Retinal pigment epithelial cell (primary cell): ENCODE data around the gene TRIM62.
"Not testable (repeated sequence)": the region's sequence is repeated elsewhere in the genome, so short reads cannot be mapped to it uniquely, and the experiment has no call there.

ENCODE experiments used
- DNase-seq: peaks from one replicate; pipeline ENCODE4 v3.0.0-alpha.2; 2010; ENCODE audit warnings: low read depth
- H3K4me3 ChIP-seq: 2 replicates; pipeline ENCODE4 v1.5.1; 2011; ENCODE audit warnings: mild to moderate bottlenecking, low read length, control low read depth, moderate library complexity
- TF ChIP-seq, protein P1 (sequence below): conservative IDR thresholded peaks from 2 replicates; pipeline ENCODE4 v1.5.1; 2011; ENCODE audit warnings: low read depth, low read length, control low read depth, inconsistent platforms

The TRIM62 gene

DNA sequence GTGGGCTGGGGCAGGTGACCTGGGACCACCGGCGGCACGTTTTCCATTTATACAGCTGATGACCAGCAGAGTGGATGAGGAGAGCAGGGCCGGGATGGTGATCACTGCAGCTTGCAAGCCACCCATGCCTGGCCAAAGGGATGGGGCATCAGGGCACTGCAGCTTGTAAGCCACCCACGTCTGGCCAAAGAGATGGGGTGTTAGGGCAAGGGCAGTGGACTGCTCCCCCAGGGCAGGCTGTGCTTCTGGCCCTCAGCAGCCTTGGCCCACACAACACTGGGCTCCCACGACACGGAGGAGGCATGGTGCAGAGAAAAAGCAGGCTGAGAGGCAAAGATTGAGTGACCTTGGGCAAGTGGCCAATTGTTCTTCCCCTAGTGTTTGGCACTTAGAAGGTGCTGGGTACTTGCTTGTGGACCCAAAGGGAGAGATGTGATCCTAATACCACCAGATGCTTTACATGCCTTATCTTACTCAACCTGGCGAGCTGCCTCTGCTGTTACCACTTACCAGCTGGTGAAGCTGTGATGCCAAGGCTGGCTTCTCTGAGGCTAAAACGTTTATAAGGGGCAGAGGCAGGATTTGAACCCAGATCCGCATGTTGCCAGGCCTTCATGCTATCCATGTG lies 48.3 kb downstream of the TRIM62 start:
- DNase-seq: no peak
- TF ChIP-seq, protein P1, sequence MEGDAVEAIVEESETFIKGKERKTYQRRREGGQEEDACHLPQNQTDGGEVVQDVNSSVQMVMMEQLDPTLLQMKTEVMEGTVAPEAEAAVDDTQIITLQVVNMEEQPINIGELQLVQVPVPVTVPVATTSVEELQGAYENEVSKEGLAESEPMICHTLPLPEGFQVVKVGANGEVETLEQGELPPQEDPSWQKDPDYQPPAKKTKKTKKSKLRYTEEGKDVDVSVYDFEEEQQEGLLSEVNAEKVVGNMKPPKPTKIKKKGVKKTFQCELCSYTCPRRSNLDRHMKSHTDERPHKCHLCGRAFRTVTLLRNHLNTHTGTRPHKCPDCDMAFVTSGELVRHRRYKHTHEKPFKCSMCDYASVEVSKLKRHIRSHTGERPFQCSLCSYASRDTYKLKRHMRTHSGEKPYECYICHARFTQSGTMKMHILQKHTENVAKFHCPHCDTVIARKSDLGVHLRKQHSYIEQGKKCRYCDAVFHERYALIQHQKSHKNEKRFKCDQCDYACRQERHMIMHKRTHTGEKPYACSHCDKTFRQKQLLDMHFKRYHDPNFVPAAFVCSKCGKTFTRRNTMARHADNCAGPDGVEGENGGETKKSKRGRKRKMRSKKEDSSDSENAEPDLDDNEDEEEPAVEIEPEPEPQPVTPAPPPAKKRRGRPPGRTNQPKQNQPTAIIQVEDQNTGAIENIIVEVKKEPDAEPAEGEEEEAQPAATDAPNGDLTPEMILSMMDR: no peak

DNA sequence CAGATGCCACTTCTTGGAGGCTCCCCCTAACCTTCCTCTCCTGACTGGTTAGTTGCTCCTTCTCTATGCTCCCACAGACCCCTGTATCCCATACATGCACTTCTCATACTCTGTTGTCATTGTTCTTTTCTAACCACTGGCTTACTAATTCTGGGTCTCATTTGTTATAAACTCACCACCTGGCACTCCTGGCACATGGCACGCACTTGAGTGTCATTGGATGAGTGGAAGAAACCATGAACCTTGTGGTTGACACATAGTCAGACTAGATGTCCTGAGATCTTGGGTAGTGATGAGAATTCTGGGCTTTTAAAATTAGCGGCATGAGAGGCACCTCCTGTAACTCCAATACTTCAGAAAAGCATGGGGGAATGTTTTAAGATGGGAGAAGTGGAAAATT lies 49.3 kb downstream of the TRIM62 start:
- no peak for DNase-seq
- TF ChIP-seq, protein P1: no peak
- H3K4me3 ChIP-seq: no peak overlapping the region

More for the DNA sequence above, 48.3 kb downstream of the TRIM62 start:
- H3K4me3 ChIP-seq: no peak overlapping the region

DNA sequence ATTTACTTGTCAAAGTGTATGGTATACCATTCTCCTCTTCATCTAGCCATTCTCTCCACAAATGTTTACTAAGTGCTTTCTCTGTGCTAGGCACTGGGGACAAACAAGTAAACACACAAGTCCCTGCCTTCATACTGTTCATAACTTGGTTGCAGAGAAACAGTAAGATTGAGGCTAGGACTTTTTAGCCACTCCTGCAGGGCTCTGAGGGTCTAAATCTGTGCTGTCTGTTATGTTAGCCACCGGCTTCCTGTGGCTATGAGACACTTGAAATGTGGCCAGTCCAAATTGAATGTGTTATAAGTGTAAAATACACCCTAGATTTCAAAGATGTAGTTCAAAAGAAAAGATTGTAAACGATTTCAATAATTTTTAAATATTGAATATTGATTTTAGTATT lies 50.7 kb downstream of the TRIM62 start:
- TF ChIP-seq, protein P1: no peak
- no peak overlapping the region for H3K4me3 ChIP-seq
- no peak for DNase-seq

DNA sequence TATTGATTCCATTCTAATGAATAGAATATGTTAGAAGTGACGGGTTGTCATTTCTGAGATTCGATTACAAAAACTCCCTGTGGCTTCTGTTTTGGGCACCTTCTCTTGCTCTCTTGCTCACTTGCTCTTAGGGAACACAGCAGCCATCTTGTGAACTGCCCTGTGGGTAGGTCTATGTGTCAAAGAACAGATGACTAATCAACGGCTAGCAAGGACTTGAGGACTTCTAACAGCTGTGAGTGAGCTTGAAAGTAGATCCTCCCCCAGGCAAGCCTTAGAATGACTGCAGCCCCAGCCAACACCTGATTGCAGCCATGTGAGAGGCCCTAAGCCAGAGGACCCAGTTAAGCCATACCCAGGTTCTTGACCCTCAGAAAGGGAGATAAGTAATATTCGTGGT lies 51.5 kb downstream of the TRIM62 start:
- TF ChIP-seq, protein P1: no peak

DNA sequence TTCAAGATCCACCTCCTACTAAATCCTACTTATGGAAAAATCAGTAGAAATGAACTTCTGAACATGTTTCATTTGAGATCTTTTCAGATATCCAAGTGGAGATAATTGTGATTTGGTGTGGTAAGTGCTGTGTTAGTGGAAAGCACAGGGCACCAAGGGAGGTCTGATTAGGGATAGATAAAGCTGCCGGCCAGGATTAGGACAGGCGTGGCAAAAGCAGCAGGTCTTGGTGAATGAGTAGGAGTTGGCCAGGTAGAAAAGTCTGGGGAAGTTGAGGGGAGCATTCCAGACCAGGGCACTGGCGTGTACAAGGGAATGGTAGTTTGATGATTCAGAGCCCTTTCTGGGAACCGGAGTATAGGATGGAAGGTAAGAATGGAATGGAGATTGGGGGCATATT lies 53.1 kb downstream of the TRIM62 start:
- no peak overlapping the region for H3K4me3 ChIP-seq
- DNase-seq: no peak
- TF ChIP-seq, protein P1: no peak

More for the DNA sequence above, 51.5 kb downstream of the TRIM62 start:
- DNase-seq: no peak
- H3K4me3 ChIP-seq: no peak overlapping the region

DNA sequence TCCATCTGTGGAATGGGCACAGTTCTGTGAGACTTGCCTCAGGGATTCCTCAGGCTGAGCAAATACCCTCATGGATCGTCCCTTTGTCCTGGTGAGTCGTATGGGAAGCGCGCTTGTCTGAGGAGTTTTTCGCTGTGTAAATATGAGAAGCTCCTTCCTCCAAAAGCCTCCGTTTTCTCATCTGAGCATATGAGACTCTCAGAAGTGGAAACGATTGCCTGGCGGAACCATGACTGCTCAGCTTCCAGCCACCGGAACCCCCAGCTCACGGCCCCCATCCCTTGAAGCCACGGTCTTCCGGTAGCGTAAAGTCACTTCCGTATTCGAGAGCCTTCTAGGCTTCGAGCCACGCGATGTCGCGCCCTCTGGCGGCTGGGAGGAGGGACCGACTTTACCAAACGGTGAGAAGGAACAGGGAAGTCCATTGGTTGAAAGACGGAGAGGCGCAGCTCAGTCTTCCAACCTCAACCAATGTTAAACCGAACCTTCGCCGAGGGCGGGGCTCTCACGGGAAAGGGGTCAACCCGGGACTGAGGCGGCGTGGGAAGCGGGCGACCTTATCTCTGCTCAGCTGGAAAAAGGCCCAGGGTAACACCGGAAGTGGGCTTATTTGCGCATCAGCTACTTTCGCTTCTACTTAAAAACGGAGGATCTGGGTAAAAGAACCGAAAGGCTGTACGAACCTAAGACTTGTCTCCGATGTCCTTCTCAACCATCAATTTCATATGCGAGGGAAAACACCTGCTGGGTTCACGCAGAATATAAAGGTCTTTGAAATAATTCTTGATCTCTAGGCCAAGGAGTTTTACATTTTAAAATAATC lies 54.6 kb downstream of the TRIM62 start:
- peak; percentile 96 for DNase-seq
- H3K4me3 ChIP-seq: peak overlapping the region; percentile 99
- TF ChIP-seq, protein P1: peak; percentile 98

DNA sequence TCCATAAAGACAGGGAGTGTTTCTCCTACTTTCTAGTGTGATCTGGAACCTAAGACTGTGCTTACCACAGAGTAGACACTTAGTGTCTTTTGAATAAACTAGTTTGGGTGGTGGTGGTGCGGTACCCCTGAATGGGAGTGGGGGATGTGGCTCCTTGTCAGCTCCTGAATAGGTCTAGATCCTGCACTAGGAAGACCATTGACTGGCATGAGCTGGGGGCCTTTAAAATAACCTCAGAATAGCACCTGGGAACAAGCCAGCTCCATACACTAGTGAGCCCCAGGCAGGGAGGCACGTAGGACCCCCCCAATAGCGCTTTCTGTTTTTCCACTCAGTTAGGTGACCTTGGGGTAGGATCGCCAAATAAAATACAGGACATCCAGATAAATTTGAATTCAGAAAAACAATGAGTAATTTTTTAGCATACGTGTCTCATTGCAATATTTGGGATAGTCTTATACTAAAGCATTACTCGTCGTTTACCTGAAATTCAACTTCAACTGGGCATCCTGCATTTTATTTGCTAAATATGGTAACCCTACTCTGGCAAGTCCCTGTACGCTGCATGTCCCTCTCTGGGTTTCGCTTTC lies 55.3 kb downstream of the TRIM62 start:
- TF ChIP-seq, protein P1: no peak
- no peak for DNase-seq
- peak overlapping the region; percentile 99 for H3K4me3 ChIP-seq

DNA sequence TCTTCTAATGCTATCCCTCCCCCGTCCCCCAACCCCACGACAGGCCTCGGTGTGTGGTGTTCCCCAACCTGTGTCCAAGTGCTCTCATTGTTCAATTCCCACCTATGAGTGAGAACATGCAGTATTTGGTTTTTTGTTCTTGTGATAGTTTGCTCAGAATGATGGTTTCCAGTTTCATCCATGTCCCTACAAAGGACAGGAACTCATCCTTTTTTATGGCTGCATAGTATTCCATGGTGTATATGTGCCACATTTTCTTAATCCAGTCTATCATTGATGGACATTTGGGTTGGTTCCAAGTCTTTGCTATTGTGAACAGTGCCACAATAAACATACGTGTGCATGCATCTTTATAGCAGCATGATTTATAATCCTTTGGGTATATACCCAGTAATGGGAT lies 57.2 kb downstream of the TRIM62 start:
- not testable (repeated sequence) for DNase-seq, H3K4me3 ChIP-seq
